GM21526 (cell line): ENCODE measurements around the gene CACNA2D4.

Experiments used
- ATAC-seq: cut with Tn5 transposase; IDR thresholded peaks from one replicate; pipeline ENCODE4 v1.9.1; 2021; ENCODE audit warnings: moderate library complexity; ENCODE audit not compliant: unreplicated experiment, low FRiP score

The CACNA2D4 gene

DNA sequence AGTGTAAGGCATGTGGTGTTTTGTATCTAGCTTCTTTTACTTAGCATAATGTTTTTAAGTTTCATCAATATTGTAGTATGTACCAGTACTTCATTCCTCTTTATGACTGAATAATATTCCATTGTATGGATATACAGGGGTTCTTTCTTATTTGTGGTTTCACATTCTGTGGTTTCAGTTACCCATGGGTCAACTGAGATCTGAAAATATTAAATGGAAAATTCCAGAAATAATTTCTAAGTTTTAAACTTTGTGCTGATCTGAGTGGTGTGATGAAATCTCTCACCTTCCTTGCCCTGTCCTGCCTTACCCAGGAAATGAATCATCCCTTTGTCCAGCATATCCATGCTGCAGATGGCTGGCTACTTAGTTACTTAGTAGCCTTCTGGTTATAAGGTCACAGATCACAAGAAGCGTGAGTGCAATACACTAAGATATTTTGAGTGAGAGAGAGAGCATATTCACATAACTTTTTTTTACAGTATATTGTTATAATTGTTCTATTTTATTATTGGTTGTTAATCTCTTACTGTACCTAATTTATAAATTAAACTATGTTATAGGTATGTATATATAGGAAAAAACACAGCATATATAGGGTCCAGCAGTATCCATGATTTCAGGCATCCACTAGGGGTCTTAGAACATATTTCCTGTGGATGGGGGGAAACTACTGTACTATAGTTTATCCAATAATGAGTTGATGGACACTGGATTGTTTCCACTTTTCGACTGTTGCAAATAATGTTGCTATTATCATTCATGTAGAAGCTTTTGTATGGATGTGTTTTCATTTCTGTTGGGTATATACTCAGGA lies 157.7 kb downstream of the CACNA2D4 start:
- ATAC-seq = no peak

DNA sequence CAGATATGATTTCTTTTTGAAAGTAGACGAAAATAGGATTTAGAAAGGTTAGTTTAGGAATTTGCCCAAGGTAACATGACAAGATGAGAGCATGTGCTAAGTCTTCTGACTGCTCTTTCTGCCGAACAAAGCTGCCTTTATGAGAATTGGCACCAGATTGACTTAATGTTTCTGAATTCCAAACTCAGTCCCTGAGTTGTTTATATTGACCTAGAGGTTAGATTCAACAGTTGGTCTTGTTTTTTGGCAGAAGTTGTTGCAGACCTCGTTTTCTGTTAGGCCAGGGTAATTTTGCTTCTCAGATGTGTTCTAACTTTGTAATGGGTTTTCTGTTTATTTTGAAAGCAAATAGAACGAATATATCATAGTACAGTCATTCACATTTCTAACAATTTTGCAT lies 159.6 kb downstream of the CACNA2D4 start:
- no peak for ATAC-seq

DNA sequence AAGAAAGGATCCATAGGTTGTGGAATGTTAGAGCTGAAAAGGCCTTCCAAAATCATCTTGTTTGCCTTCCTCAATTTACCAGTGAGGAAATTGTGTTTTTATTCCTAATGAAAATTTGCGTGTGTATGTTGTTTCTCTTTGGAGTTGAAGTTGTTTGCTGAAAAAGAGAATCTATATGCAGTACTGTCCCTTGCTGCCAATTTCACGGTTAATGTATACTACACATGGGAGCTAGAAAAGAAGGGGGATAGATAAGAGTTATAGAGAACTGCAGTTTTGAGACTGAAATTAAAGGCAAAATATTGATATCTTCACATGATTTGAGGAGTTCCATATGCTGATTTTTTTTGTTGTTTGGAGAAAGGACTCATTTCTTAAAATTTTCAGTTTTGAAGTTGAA lies 160.1 kb downstream of the CACNA2D4 start:
- no peak for ATAC-seq

DNA sequence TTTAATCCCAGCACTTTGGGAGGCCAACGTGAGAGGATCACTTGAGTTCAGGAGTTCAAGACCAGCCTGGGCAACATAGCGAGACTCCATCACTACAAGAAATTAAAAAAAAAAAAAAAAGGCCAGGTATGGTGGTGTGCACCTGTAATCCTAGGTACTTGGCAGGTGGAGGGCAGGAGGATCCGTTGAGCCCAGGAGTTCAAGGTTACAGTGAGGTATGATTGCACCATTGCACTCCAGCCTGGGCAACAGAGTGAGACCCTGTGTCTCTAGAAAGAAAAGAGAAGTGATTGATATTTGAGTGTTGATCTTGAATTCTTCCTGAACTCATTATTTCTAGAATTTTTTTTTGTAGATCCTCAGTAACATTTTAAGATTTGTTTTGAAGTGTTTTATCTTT lies 168.2 kb downstream of the CACNA2D4 start:
- ATAC-seq = no peak

DNA sequence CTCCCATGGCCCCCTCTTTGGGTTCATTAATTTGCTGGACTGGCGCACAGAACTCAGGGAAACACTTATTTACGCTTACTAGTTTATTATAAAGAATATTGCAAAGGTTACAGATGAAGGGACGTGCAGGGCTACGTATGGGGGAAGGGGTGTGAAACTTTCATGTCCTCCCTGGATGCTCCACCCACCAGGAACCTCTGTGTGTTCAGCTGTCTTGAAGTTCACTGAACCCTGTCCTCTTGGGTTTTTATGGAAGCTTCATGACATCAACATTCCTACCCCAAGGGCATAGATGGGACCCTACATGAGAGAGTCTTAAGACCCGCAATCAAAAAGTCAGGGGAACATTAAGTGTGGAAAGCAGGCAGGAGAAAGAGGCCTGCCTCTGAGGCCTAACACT lies 169.4 kb downstream of the CACNA2D4 start:
- no peak for ATAC-seq

DNA sequence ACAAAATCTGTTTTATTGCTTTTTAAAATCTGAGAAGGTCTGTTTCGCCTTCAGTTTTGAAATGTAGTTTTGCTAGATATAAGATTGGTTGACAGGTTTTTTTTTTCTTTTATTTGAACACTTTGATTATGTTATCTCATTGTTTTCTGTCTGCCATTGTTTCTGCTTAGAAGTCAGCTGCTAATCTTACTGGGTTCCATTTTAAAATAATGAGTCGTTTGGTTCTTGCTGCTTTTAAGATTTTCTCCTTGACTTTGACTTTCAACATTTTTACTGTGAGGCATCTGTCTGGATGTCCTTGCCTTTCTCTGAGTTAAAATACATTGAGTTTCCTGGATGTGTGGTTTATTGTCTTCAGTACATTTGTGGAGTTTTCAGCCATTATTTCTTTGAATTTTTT lies 170.8 kb downstream of the CACNA2D4 start:
- no peak for ATAC-seq

DNA sequence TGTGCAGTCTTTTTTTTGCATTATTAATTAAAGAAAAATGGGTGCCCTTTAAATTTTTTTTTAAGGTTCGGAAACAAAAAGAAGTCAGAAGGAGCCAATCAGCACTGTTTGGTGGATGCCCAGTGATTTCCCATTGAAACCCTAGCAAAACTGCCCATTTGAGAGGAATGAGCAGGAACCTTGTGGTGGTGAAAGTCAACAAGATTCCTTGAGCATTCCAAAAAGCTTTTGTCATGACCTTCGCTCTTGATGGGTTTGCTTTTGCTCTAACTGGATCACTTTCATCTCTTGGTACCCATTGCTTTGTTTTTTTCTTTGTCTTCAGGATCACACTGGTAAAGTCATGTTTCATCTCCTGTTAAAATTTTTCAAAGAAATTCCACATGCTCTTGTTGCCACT lies 173.5 kb downstream of the CACNA2D4 start:
- no peak for ATAC-seq
